Measurements from ENCODE around the gene CAMKK1.

DNA sequence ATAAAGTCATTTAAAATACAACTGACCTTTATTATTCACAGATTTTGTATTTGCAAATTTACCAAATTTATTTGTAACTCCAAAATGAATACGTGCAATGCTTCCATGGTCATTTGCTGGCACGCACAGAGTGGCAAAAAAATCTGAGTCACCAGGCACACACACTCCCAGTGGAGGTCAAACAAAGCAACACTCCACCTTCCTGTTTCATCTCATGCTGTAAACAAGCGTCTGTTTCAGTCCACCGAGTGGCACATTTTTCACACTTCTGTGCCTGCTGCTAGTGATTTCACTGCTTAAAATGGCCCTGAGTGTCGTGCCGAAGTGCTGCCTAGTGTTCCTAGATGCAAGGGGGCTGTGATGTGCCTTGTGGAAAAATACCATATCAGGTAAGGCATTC, 74.1 kb downstream of the CAMKK1 start:
- TF ChIP-seq, protein P1, sequence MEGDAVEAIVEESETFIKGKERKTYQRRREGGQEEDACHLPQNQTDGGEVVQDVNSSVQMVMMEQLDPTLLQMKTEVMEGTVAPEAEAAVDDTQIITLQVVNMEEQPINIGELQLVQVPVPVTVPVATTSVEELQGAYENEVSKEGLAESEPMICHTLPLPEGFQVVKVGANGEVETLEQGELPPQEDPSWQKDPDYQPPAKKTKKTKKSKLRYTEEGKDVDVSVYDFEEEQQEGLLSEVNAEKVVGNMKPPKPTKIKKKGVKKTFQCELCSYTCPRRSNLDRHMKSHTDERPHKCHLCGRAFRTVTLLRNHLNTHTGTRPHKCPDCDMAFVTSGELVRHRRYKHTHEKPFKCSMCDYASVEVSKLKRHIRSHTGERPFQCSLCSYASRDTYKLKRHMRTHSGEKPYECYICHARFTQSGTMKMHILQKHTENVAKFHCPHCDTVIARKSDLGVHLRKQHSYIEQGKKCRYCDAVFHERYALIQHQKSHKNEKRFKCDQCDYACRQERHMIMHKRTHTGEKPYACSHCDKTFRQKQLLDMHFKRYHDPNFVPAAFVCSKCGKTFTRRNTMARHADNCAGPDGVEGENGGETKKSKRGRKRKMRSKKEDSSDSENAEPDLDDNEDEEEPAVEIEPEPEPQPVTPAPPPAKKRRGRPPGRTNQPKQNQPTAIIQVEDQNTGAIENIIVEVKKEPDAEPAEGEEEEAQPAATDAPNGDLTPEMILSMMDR (IDR thresholded peaks at IDR 0.05; ENCODE audit: borderline replicate concordance, extremely low read depth, low read length, poor library complexity, severe bottlenecking) = no peak
- no peak for TF ChIP-seq EZH2 (IDR thresholded peaks at IDR 0.05; ENCODE audit: borderline replicate concordance, low read depth, low read length, severe bottlenecking)

Data from DND-41 (cell line).